HG03039 (cell line): Measurements from ENCODE around the gene VPS51.

Source experiments
- ATAC-seq: cut with Tn5 transposase; IDR thresholded peaks from one replicate; pipeline ENCODE4 v1.9.1; 2021; ENCODE audit warnings: mild to moderate bottlenecking, moderate library complexity; ENCODE audit not compliant: unreplicated experiment

VPS51 gene

GRCh38 chr11:65160643-65161042, 64.6 kb downstream of the VPS51 start:
- ATAC-seq = no peak
